ENCODE results near the gene TTC39C. TPM values are rescaled to one million over a fixed set of nuclear protein-coding genes. Genes with fewer than 3 reads are reported as not detected.

Gene TTC39C
- total and polyA plus RNA-seq, 10 donors = 15.4 to 52.3 (median 29.3) TPM

GRCh38 chr18:24052053-24052452 lies 37.5 kb downstream of the TTC39C start:
- TF ChIP-seq CTCF (IDR thresholded peaks at IDR 0.05 in 8 of 11, conservative IDR thresholded peaks at IDR 0.05 in 3 of 11) (no peak), POLR2A (IDR thresholded peaks at IDR 0.05) (no peak), POLR2AphosphoS5 (IDR thresholded peaks at IDR 0.05) (no peak)
- no peak overlapping the region for H3K27ac ChIP-seq
- no peaks in the 10 kb centered on the region for H3K36me3 ChIP-seq
- H3K27me3 ChIP-seq (replicated peaks in 1 of 7) = no peaks in the 10 kb centered on the region
- WGBS, 5 donors = 93 to 96% (median 94%) methylated on average over 7 of the region's 7 CpGs
- no peak overlapping the region for H3K4me3 ChIP-seq
- no peak for DNase-seq
- intact Hi-C loops (cut with DNase I; ENCODE audit: low total_unique reads) = no loop called here
- H3K4me1 ChIP-seq = peaks cover 9 to 89% (median 40%) of the 10 kb centered on the region in 6 donors
- no peaks in the 10 kb centered on the region for H3K9me3 ChIP-seq

- Histone ChIP-seq H3K9me3 (no peaks in the 10 kb centered on the region), H3K36me3 (no peaks in the 10 kb centered on the region), H3K4me1 (peaks cover 9 to 78% (median 40%) of the 10 kb centered on the region in 6 donors), H3K27me3 (replicated peaks in 1 of 7) (no peaks in the 10 kb centered on the region), H3K4me3 (no peak overlapping the region), H3K27ac (peak overlapping the region in 1 of 8 donors; percentile 4)
- no peak for TF ChIP-seq CTCF (IDR thresholded peaks at IDR 0.05 in 8 of 11, conservative IDR thresholded peaks at IDR 0.05 in 3 of 11)
- TF ChIP-seq POLR2AphosphoS5 (IDR thresholded peaks at IDR 0.05) = no peak
- no peak for DNase-seq
- intact Hi-C loops (cut with DNase I; ENCODE audit: low total_unique reads) = no loop called here
- WGBS, 5 donors = 66 to 74% (median 70%) methylated on average over 4 of the region's 4 CpGs
Observed at GRCh38 chr18:24053211-24053610, 38.7 kb downstream of the TTC39C start.

- Histone ChIP-seq H3K4me3 (no peak overlapping the region), H3K9me3 (no peaks in the 10 kb centered on the region), H3K4me1 (peaks cover 9 to 69% (median 40%) of the 10 kb centered on the region in 6 donors), H3K27ac (peak overlapping the region in 3 of 8 donors; percentile 2 to 31 (median 4)), H3K27me3 (replicated peaks in 1 of 7) (no peaks in the 10 kb centered on the region), H3K36me3 (no peaks in the 10 kb centered on the region)
- TF ChIP-seq POLR2A (IDR thresholded peaks at IDR 0.05) = no peak
- no peak for TF ChIP-seq CTCF (IDR thresholded peaks at IDR 0.05 in 8 of 11, conservative IDR thresholded peaks at IDR 0.05 in 3 of 11)
- TF ChIP-seq POLR2AphosphoS5 (IDR thresholded peaks at IDR 0.05) = no peak
- 53 to 66% (median 64%) methylated on average over 4 of the region's 4 CpGs for WGBS, 5 donors
- no peak for DNase-seq
- intact Hi-C loops (cut with DNase I; ENCODE audit: low total_unique reads) = no loop called here
Observed at GRCh38 chr18:24054130-24054529, 39.6 kb downstream of the TTC39C start.

GRCh38 chr18:24055009-24055804 lies 40.7 kb downstream of the TTC39C start:
- intact Hi-C loops (cut with DNase I; ENCODE audit: low total_unique reads) = no loop called here
- no peaks in the 10 kb centered on the region for H3K27me3 ChIP-seq (replicated peaks in 1 of 7)
- H3K36me3 ChIP-seq = no peaks in the 10 kb centered on the region
- DNase-seq = no peak
- H3K4me1 ChIP-seq = peaks cover 9 to 63% (median 40%) of the 10 kb centered on the region in 6 donors
- no peak overlapping the region for H3K4me3 ChIP-seq
- no peaks in the 10 kb centered on the region for H3K9me3 ChIP-seq
- TF ChIP-seq POLR2A (IDR thresholded peaks at IDR 0.05) (no peak), POLR2AphosphoS5 (IDR thresholded peaks at IDR 0.05) (no peak), CTCF (IDR thresholded peaks at IDR 0.05 in 8 of 11, conservative IDR thresholded peaks at IDR 0.05 in 3 of 11) (no peak)
- H3K27ac ChIP-seq = no peak overlapping the region
- 56 to 72% (median 68%) methylated on average over 3 of the region's 3 CpGs for WGBS, 5 donors
